Prostate gland (tissue), 2 donors: ENCODE results near the gene FAAH2.

Source experiments
- POLR2A ChIP-seq: fragments of 450-650 bp; IDR thresholded peaks from one replicate; pipeline ENCODE4 v1.6.1; 2016; ENCODE audit warnings: antibody characterized with exemption, mild to moderate bottlenecking
- TF ChIP-seq, protein P1 (sequence below), 4 experiments: fragments of 200-600 bp in 2 of 4; fragments of 450-650 bp in 2 of 4; sonication (generic) in 2 of 4; IDR thresholded peaks; 1 replicate in 3 of 4; 2 replicates in 1 of 4; pipeline ENCODE4 v1.5.1; 2016 to 2019; ENCODE audit warnings: antibody characterized with exemption in 4 of 4, mild to moderate bottlenecking in 2 of 4, moderate library complexity in 2 of 4

DNA sequence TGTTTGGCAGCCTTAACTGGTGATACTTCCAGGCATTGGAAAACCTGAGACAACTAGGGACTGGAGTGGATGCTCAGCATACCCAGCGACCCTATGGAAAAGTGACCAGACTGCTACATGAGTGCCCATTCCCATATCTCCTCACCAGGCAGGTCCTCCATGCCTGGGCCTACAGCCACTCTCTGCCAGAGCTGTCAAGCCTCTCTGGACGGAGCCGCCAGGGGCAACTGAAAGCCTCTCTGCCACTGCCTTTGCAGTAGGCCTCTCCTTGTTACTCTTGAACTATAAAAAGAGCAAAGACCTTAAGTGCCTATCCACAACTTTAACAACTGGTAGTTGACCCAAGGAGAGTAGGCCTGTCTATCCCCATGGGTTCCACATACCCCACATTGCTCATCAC lies 20.2 kb upstream of the FAAH2 start:
- TF ChIP-seq, protein P1, sequence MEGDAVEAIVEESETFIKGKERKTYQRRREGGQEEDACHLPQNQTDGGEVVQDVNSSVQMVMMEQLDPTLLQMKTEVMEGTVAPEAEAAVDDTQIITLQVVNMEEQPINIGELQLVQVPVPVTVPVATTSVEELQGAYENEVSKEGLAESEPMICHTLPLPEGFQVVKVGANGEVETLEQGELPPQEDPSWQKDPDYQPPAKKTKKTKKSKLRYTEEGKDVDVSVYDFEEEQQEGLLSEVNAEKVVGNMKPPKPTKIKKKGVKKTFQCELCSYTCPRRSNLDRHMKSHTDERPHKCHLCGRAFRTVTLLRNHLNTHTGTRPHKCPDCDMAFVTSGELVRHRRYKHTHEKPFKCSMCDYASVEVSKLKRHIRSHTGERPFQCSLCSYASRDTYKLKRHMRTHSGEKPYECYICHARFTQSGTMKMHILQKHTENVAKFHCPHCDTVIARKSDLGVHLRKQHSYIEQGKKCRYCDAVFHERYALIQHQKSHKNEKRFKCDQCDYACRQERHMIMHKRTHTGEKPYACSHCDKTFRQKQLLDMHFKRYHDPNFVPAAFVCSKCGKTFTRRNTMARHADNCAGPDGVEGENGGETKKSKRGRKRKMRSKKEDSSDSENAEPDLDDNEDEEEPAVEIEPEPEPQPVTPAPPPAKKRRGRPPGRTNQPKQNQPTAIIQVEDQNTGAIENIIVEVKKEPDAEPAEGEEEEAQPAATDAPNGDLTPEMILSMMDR (IDR thresholded peaks at IDR 0.05) = no peak
- TF ChIP-seq POLR2A = no peak
